SJSA1 (cell line): Measurements from ENCODE around the gene ZNF683. TPM values are rescaled to one million over a fixed set of nuclear protein-coding genes. Genes with fewer than 3 reads are reported as not detected.
"Not testable (repeated sequence)": the region's sequence is repeated elsewhere in the genome, so short reads cannot be mapped to it uniquely, and the experiment has no call there.

Experiments used
- DNase-seq, 2 experiments: peaks; one replicate each; pipeline ENCODE4 v3.0.0-alpha.2; 2015 to 2020; ENCODE audit warnings: low spot score in 2 of 2, low read depth in 1 of 2
- H3K27ac ChIP-seq: fragments of 250-450 bp; sonication (Bioruptor Pico); 2 replicates; pipeline ENCODE4 v1.5.1; 2020; ENCODE audit warnings: mild to moderate bottlenecking, moderate library complexity
- H3K27me3 ChIP-seq: fragments of 250-450 bp; sonication (Bioruptor Pico); replicated peaks from 2 replicates; pipeline ENCODE4 v1.5.1; 2020; ENCODE audit warnings: mild to moderate bottlenecking, moderate library complexity
- H3K36me3 ChIP-seq: fragments of 250-450 bp; sonication (Bioruptor Pico); 2 replicates; pipeline ENCODE4 v1.5.1; 2020; ENCODE audit warnings: mild to moderate bottlenecking
- H3K4me1 ChIP-seq: fragments of 250-450 bp; sonication (Bioruptor Pico); replicated peaks from 2 replicates; pipeline ENCODE4 v1.6.1; 2021; ENCODE audit warnings: mild to moderate bottlenecking
- H3K4me3 ChIP-seq: fragments of 250-450 bp; sonication (Bioruptor Pico); 2 replicates; pipeline ENCODE4 v1.5.1; 2020; ENCODE audit warnings: mild to moderate bottlenecking
- H3K9me3 ChIP-seq: fragments of 250-450 bp; sonication (Bioruptor Pico); replicated peaks from 2 replicates; pipeline ENCODE4 v1.5.1; 2020; ENCODE audit warnings: mild to moderate bottlenecking
- total RNA-seq: library from RNA; depleted of rRNA; stranded (reverse); fragments of >200 nt; shearing (Covaris generic); gene quantifications from 2 replicates; pipeline ENCODE4 v1.2.3, GENCODE V29; 2014

ZNF683 gene
- total RNA-seq, 1 experiment from 2014 or later, result not detected

- Histone ChIP-seq H3K9me3 (no peaks in the 10 kb centered on the region; the same call in 1 of the 2 replicates), H3K27me3 (peaks cover under 1% of the 10 kb centered on the region), H3K4me1 (peaks cover 19% of the 10 kb centered on the region), H3K27ac (no peak overlapping the region), H3K36me3 (no peaks in the 10 kb centered on the region), H3K4me3 (no peak overlapping the region)
- DNase-seq, result no peak
Observed at GRCh38 chr1:26403656-26404055, 31.1 kb upstream of the ZNF683 start.

- H3K4me1 ChIP-seq, result peaks cover 19% of the 10 kb centered on the region
- H3K36me3 ChIP-seq, result no peaks in the 10 kb centered on the region
- no peak overlapping the region for H3K4me3 ChIP-seq
- DNase-seq, result no peak
- H3K9me3 ChIP-seq, result no peaks in the 10 kb centered on the region; the same call in 1 of the 2 replicates
- no peak overlapping the region for H3K27ac ChIP-seq
- H3K27me3 ChIP-seq, result no peaks in the 10 kb centered on the region
Observed at GRCh38 chr1:26401891-26402290, 29.3 kb upstream of the ZNF683 start.

- no peak for DNase-seq
- Histone ChIP-seq H3K27ac (no peak overlapping the region), H3K4me1 (peaks cover 5% of the 10 kb centered on the region), H3K36me3 (no peaks in the 10 kb centered on the region), H3K4me3 (no peak overlapping the region), H3K27me3 (no peaks in the 10 kb centered on the region), H3K9me3 (no peaks in the 10 kb centered on the region; the same call in 1 of the 2 replicates)
Observed at GRCh38 chr1:26399034-26399433, 26.5 kb upstream of the ZNF683 start.

GRCh38 chr1:26395754-26396153, 23.2 kb upstream of the ZNF683 start:
- H3K36me3 ChIP-seq, result no peaks in the 10 kb centered on the region
- H3K4me3 ChIP-seq, result no peak overlapping the region
- H3K4me1 ChIP-seq, result no peaks in the 10 kb centered on the region
- no peaks in the 10 kb centered on the region for H3K27me3 ChIP-seq
- DNase-seq, result no peak
- no peak overlapping the region for H3K27ac ChIP-seq
- no peaks in the 10 kb centered on the region for H3K9me3 ChIP-seq

GRCh38 chr1:26391450-26391849, 18.9 kb upstream of the ZNF683 start:
- DNase-seq, result no peak
- no peak overlapping the region for H3K27ac ChIP-seq

GRCh38 chr1:26389604-26390247, 17.2 kb upstream of the ZNF683 start:
- H3K4me3 ChIP-seq, result no peak overlapping the region
- H3K36me3 ChIP-seq, result no peaks in the 10 kb centered on the region
- DNase-seq, result no peak
- no peaks in the 10 kb centered on the region for H3K9me3 ChIP-seq
- H3K4me1 ChIP-seq, result peaks cover 8% of the 10 kb centered on the region
- H3K27ac ChIP-seq, result no peak overlapping the region
- no peaks in the 10 kb centered on the region; the same call in 1 of the 2 replicates for H3K27me3 ChIP-seq

More at GRCh38 chr1:26391450-26391849, 18.9 kb upstream of the ZNF683 start:
- H3K36me3 ChIP-seq, result no peaks in the 10 kb centered on the region
- H3K4me1 ChIP-seq, result peaks cover 8% of the 10 kb centered on the region
- no peaks in the 10 kb centered on the region for H3K9me3 ChIP-seq
- H3K27me3 ChIP-seq, result no peaks in the 10 kb centered on the region; the same call in 1 of the 2 replicates
- no peak overlapping the region for H3K4me3 ChIP-seq

- Histone ChIP-seq H3K9me3 (no peaks in the 10 kb centered on the region), H3K4me1 (peaks cover 8% of the 10 kb centered on the region), H3K4me3 (no peak overlapping the region), H3K36me3 (no peaks in the 10 kb centered on the region), H3K27me3 (no peaks in the 10 kb centered on the region; the same call in none of the 2 replicates), H3K27ac (no peak overlapping the region)
- no peak for DNase-seq
Observed at GRCh38 chr1:26388791-26389445, 16.4 kb upstream of the ZNF683 start.

GRCh38 chr1:26387447-26387846, 14.9 kb upstream of the ZNF683 start:
- Histone ChIP-seq H3K27ac (no peak overlapping the region), H3K4me3 (no peak overlapping the region), H3K36me3 (no peaks in the 10 kb centered on the region), H3K27me3 (no peaks in the 10 kb centered on the region; the same call in none of the 2 replicates), H3K4me1 (peaks cover 8% of the 10 kb centered on the region), H3K9me3 (no peaks in the 10 kb centered on the region)
- peak in 1 of 2 experiments; percentile 19 for DNase-seq

- H3K36me3 ChIP-seq, DNase-seq, H3K27ac ChIP-seq, H3K9me3 ChIP-seq, H3K27me3 ChIP-seq, H3K4me3 ChIP-seq, H3K4me1 ChIP-seq: not testable (repeated sequence)
Observed at GRCh38 chr1:26385063-26385462, 12.5 kb upstream of the ZNF683 start.

GRCh38 chr1:26384076-26384475, 11.5 kb upstream of the ZNF683 start:
- Histone ChIP-seq H3K27ac (no peak overlapping the region), H3K9me3 (no peaks in the 10 kb centered on the region), H3K4me1 (peaks cover 8% of the 10 kb centered on the region), H3K4me3 (no peak overlapping the region), H3K27me3 (no peaks in the 10 kb centered on the region; the same call in none of the 2 replicates), H3K36me3 (no peaks in the 10 kb centered on the region)
- no peak for DNase-seq

- Histone ChIP-seq H3K9me3 (no peaks in the 10 kb centered on the region), H3K27me3 (no peaks in the 10 kb centered on the region; the same call in 1 of the 2 replicates), H3K4me3 (no peak overlapping the region), H3K36me3 (no peaks in the 10 kb centered on the region), H3K4me1 (peaks cover 11% of the 10 kb centered on the region), H3K27ac (no peak overlapping the region)
- DNase-seq, result no peak
Observed at GRCh38 chr1:26378879-26379251, 6.3 kb upstream of the ZNF683 start.

GRCh38 chr1:26378088-26378878, 5.7 kb upstream of the ZNF683 start:
- DNase-seq, result peak; percentile 58 to 72
- no peaks in the 10 kb centered on the region for H3K36me3 ChIP-seq
- no peaks in the 10 kb centered on the region for H3K9me3 ChIP-seq
- peak overlapping the region; percentile 61 for H3K27ac ChIP-seq
- peaks cover 11% of the 10 kb centered on the region for H3K4me1 ChIP-seq
- no peaks in the 10 kb centered on the region; the same call in 1 of the 2 replicates for H3K27me3 ChIP-seq
- H3K4me3 ChIP-seq, result no peak overlapping the region

- Histone ChIP-seq H3K9me3 (no peaks in the 10 kb centered on the region), H3K36me3 (no peaks in the 10 kb centered on the region), H3K27ac (no peak overlapping the region), H3K27me3 (no peaks in the 10 kb centered on the region), H3K4me3 (no peak overlapping the region), H3K4me1 (peaks cover 11% of the 10 kb centered on the region)
- DNase-seq, result no peak
Observed at GRCh38 chr1:26376050-26376449, 3.5 kb upstream of the ZNF683 start.

GRCh38 chr1:26375081-26375480, 2.5 kb upstream of the ZNF683 start:
- no peak for DNase-seq

More at GRCh38 chr1:26375081-26375480, 2.5 kb upstream of the ZNF683 start:
- no peak overlapping the region for H3K4me3 ChIP-seq
- H3K27me3 ChIP-seq, result no peaks in the 10 kb centered on the region
- no peaks in the 10 kb centered on the region for H3K36me3 ChIP-seq
- H3K4me1 ChIP-seq, result peaks cover 11% of the 10 kb centered on the region
- no peaks in the 10 kb centered on the region for H3K9me3 ChIP-seq
- H3K27ac ChIP-seq, result no peak overlapping the region
